Eye (tissue), 1 donor: Measurements from ENCODE around the gene CYB561.

Experiments used
- DNase-seq: peaks from one replicate; pipeline ENCODE4 v3.0.0-alpha.2; 2015

Gene CYB561

GRCh38 chr17:63431939-63432804 is 13.9 kb downstream of the CYB561 start:
- DNase-seq = peak; percentile 85

GRCh38 chr17:63431618-63431938 is 14.5 kb downstream of the CYB561 start:
- no peak for DNase-seq

- DNase-seq = no peak
Observed at GRCh38 chr17:63430223-63430622, 15.9 kb downstream of the CYB561 start.

- no peak for DNase-seq
Observed at GRCh38 chr17:63429766-63430165, 16.3 kb downstream of the CYB561 start.

GRCh38 chr17:63426917-63427308 is 19.2 kb downstream of the CYB561 start:
- no peak for DNase-seq

- DNase-seq = no peak
Observed at GRCh38 chr17:63426041-63426916, 19.8 kb downstream of the CYB561 start.

- DNase-seq = peak; percentile 97
Observed at GRCh38 chr17:63425483-63425882, 20.6 kb downstream of the CYB561 start.

GRCh38 chr17:63423963-63424362 is 22.1 kb downstream of the CYB561 start:
- DNase-seq = no peak

GRCh38 chr17:63423251-63423950 is 22.7 kb downstream of the CYB561 start:
- no peak for DNase-seq

- DNase-seq = no peak
Observed at GRCh38 chr17:63421681-63422645, 24.1 kb downstream of the CYB561 start.

- DNase-seq = no peak
Observed at GRCh38 chr17:63420868-63421680, 25.0 kb downstream of the CYB561 start.

GRCh38 chr17:63419949-63420867 is 25.9 kb downstream of the CYB561 start:
- DNase-seq = no peak

GRCh38 chr17:63419398-63419797 is 26.7 kb downstream of the CYB561 start:
- DNase-seq = no peak

GRCh38 chr17:63418540-63418939 is 27.6 kb downstream of the CYB561 start:
- DNase-seq = no peak

GRCh38 chr17:63414222-63414621 is 31.9 kb downstream of the CYB561 start:
- no peak for DNase-seq

GRCh38 chr17:63413128-63413527 is 33.0 kb downstream of the CYB561 start:
- no peak for DNase-seq

GRCh38 chr17:63412234-63412633 is 33.9 kb downstream of the CYB561 start:
- no peak for DNase-seq

- DNase-seq = no peak
Observed at GRCh38 chr17:63407741-63408330, 38.3 kb downstream of the CYB561 start.

- DNase-seq = peak; percentile 96
Observed at GRCh38 chr17:63406689-63407330, 39.3 kb downstream of the CYB561 start.
